Esophagus muscularis mucosa (tissue), 4 donors: ENCODE results near the gene FAM149B1.

ENCODE experiments used
- EP300 ChIP-seq: sonication (generic); formaldehyde crosslinking; IDR thresholded peaks from one replicate; pipeline ENCODE4 v1.6.1; 2017; ENCODE audit warnings: antibody characterized with exemption
- POLR2A ChIP-seq: fragments of 450-650 bp; IDR thresholded peaks from one replicate; pipeline ENCODE4 v1.6.1; 2017; ENCODE audit warnings: antibody characterized with exemption, moderate library complexity, mild to moderate bottlenecking, low read depth
- POLR2AphosphoS5 ChIP-seq, 2 donors: sonication (generic); formaldehyde crosslinking; IDR thresholded peaks; one replicate each; pipeline ENCODE4 v1.6.1; 2017; ENCODE audit warnings: antibody characterized with exemption in 2 of 2
- TF ChIP-seq, protein P1 (sequence below), 3 experiments: fragments of 200-600 bp in 2 of 3; fragments of 450-650 bp in 1 of 3; sonication (generic) in 2 of 3; IDR thresholded peaks; one replicate each; pipeline ENCODE4 v1.5.1; 2017 to 2019; ENCODE audit warnings: antibody characterized with exemption in 3 of 3, mild to moderate bottlenecking in 2 of 3, moderate library complexity in 1 of 3

GRCh38 chr10:73131913-73132686 lies 35.8 kb upstream of the FAM149B1 start:
- TF ChIP-seq, protein P1, sequence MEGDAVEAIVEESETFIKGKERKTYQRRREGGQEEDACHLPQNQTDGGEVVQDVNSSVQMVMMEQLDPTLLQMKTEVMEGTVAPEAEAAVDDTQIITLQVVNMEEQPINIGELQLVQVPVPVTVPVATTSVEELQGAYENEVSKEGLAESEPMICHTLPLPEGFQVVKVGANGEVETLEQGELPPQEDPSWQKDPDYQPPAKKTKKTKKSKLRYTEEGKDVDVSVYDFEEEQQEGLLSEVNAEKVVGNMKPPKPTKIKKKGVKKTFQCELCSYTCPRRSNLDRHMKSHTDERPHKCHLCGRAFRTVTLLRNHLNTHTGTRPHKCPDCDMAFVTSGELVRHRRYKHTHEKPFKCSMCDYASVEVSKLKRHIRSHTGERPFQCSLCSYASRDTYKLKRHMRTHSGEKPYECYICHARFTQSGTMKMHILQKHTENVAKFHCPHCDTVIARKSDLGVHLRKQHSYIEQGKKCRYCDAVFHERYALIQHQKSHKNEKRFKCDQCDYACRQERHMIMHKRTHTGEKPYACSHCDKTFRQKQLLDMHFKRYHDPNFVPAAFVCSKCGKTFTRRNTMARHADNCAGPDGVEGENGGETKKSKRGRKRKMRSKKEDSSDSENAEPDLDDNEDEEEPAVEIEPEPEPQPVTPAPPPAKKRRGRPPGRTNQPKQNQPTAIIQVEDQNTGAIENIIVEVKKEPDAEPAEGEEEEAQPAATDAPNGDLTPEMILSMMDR (IDR thresholded peaks at IDR 0.05), result no peak
- TF ChIP-seq POLR2AphosphoS5 (IDR thresholded peaks at IDR 0.05) (no peak), POLR2A (no peak), EP300 (no peak)
